HepG2 (cell line): ENCODE data around the gene RNF123. TPM values are rescaled to one million over a fixed set of nuclear protein-coding genes. Genes with fewer than 3 reads are reported as not detected.

ENCODE experiments used
- DNMT3B ChIP-seq: conservative IDR thresholded peaks from 2 replicates; pipeline ENCODE4 v1.6.1; 2016; ENCODE audit warnings: missing biosample characterization, control low read depth
- DZIP1 ChIP-seq: sonication (generic); formaldehyde crosslinking; IDR thresholded peaks from 2 replicates; pipeline ENCODE4 v1.5.0; 2020; ENCODE audit warnings: mild to moderate bottlenecking, missing genetic modification reagents
- FOXC1 ChIP-seq: sonication (generic); formaldehyde crosslinking; IDR thresholded peaks from 2 replicates; pipeline ENCODE4 v1.8.0; 2022; ENCODE audit warnings: mild to moderate bottlenecking, missing genetic modification reagents, borderline replicate concordance
- GATAD2A ChIP-seq: IDR thresholded peaks from 2 replicates; pipeline ENCODE4 v1.6.1; 2016
- KDM3A ChIP-seq: IDR thresholded peaks from 2 replicates; pipeline ENCODE4 v1.6.1; 2018; ENCODE audit warnings: low read depth, missing compliant biosample characterization
- MBD4 ChIP-seq: IDR thresholded peaks from 2 replicates; pipeline ENCODE4 v1.6.1; 2012; ENCODE audit warnings: low read length, inconsistent platforms, borderline replicate concordance
- NCOR1 ChIP-seq: fragments of 200-600 bp; sonication (generic); IDR thresholded peaks from 2 replicates; pipeline ENCODE4 v1.7.0; 2017; ENCODE audit warnings: antibody characterized with exemption, low read length, borderline replicate concordance
- SAFB2 ChIP-seq: sonication (generic); formaldehyde crosslinking; IDR thresholded peaks from 2 replicates; pipeline ENCODE4 v1.5.1; 2020; ENCODE audit warnings: missing genetic modification reagents, low read depth, mild to moderate bottlenecking, borderline replicate concordance
- SIX4 ChIP-seq: sonication (generic); formaldehyde crosslinking; IDR thresholded peaks from 2 replicates; pipeline ENCODE4 v1.4.0; 2020; ENCODE audit warnings: missing genetic modification reagents
- TBX2 ChIP-seq: sonication (generic); formaldehyde crosslinking; IDR thresholded peaks from 2 replicates; pipeline ENCODE4 v1.5.0; 2020; ENCODE audit warnings: missing genetic modification reagents, mild to moderate bottlenecking, borderline replicate concordance
- TFAP4 ChIP-seq: sonication (generic); IDR thresholded peaks from 2 replicates; pipeline ENCODE4 v1.6.1; 2016; ENCODE audit warnings: low read depth, borderline replicate concordance
- ZBTB40 ChIP-seq, 2 experiments: fragments of 450-650 bp in 1 of 2; sonication (generic) in 1 of 2; formaldehyde crosslinking in 1 of 2; IDR thresholded peaks; 2 replicates each; pipeline versions ENCODE4 v1.6.1 to v1.8.0; 2016 to 2022; ENCODE audit warnings: antibody characterized with exemption in 1 of 2, mild to moderate bottlenecking in 1 of 2, missing genetic modification reagents in 1 of 2
- ZNF143 ChIP-seq: sonication (generic); formaldehyde crosslinking; IDR thresholded peaks from 2 replicates; pipeline ENCODE4 v1.4.0; 2020; ENCODE audit warnings: missing genetic modification reagents
- ZNF329 ChIP-seq: sonication (generic); formaldehyde crosslinking; IDR thresholded peaks from 2 replicates; pipeline ENCODE4 v1.9.0; 2021; ENCODE audit warnings: low read depth, mild to moderate bottlenecking, missing genetic modification reagents
- ZNF441 ChIP-seq: sonication (generic); formaldehyde crosslinking; IDR thresholded peaks from 2 replicates; pipeline ENCODE4 v1.7.0; 2021; ENCODE audit warnings: missing genetic modification reagents, borderline replicate concordance
- ZNF619 ChIP-seq: sonication (generic); formaldehyde crosslinking; IDR thresholded peaks from 2 replicates; pipeline ENCODE4 v1.4.0; 2020; ENCODE audit warnings: mild to moderate bottlenecking, missing genetic modification reagents
- ZNF644 ChIP-seq: IDR thresholded peaks from 2 replicates; pipeline ENCODE4 v1.6.1; 2016; ENCODE audit warnings: low read depth
- polyA plus RNA-seq, 8 experiments: library from polyadenylated mRNA; depleted of rRNA in 3 of 8; stranded (reverse) in 7 of 8; unstranded in 1 of 8; fragments of >200 nt; fragmentation: Illumina TruSeq in 4 of 8; extraction: Trizol in 4 of 8; gene quantifications; 2 replicates each; pipeline versions ENCODE4 v1.2.1 to v1.2.3, GENCODE V29; 2011 to 2016; ENCODE audit warnings: low read depth in 4 of 8, missing spikeins in 1 of 8, mixed read lengths in 1 of 8; ENCODE audit not compliant: insufficient read depth in 1 of 8
- total RNA-seq, 5 experiments: library from RNA; depleted of rRNA; stranded (reverse); fragments of >200 nt; fragmentation: Illumina TruSeq; extraction: Trizol; gene quantifications; 2 replicates each; pipeline ENCODE4 v1.2.3, GENCODE V29; 2016; ENCODE audit warnings: low read depth in 1 of 5

RNF123 gene
- total and polyA plus RNA-seq, 2 of the 13 experiments (the other 11 are each of a cell fraction or from before 2014, with no cell fraction given): 29.9 to 82.2 TPM

- TF ChIP-seq DZIP1: no peak; the same call in 1 of the 2 replicates
- peak; percentile 57 for TF ChIP-seq ZBTB40 (IDR thresholded peaks at IDR 0.05)
- no peak for TF ChIP-seq ZBTB40 (CRISPR knock-in tag; IDR thresholded peaks at IDR 0.05)
- no peak; the same call in 1 of the 2 replicates for TF ChIP-seq DNMT3B (CRISPR knock-in tag)
- TF ChIP-seq ZNF619 (CRISPR knock-in tag): peak; percentile 74; the same call in 1 of the 2 replicates
- TF ChIP-seq ZNF329 (CRISPR knock-in tag): no peak
- no peak; the same call in 1 of the 2 replicates for TF ChIP-seq SAFB2 (CRISPR knock-in tag)
- peak; percentile 28; the same call in 1 of the 2 replicates for TF ChIP-seq KDM3A (CRISPR knock-in tag)
- TF ChIP-seq TBX2 (CRISPR knock-in tag): peak; percentile 65; the same call in 1 of the 2 replicates
- TF ChIP-seq MBD4: no peak
- TF ChIP-seq ZNF143: no peak
- peak; percentile 67 for TF ChIP-seq FOXC1 (CRISPR knock-in tag)
- no peak for TF ChIP-seq SIX4 (CRISPR knock-in tag)
- TF ChIP-seq ZNF644 (CRISPR knock-in tag): no peak
- peak; percentile 14 for TF ChIP-seq ZNF441
- TF ChIP-seq TFAP4: 0 out of 2 replicates have a peak, but pooled peaks have one; percentile 19
- peak; percentile 77 for TF ChIP-seq GATAD2A
- peak; percentile 53; the same call in 1 of the 2 replicates for TF ChIP-seq NCOR1
Observed at GRCh38 chr3:49673715-49674496, 15.5 kb upstream of the RNF123 start, which contains the start of gene APEH (continued).
